ENCODE measurements around the gene MYT1. TPM values are rescaled to one million over a fixed set of nuclear protein-coding genes. Genes with fewer than 3 reads are reported as not detected.

Gene MYT1
- total RNA-seq, 1 experiment from 2014 or later, result 7.1 TPM

DNA sequence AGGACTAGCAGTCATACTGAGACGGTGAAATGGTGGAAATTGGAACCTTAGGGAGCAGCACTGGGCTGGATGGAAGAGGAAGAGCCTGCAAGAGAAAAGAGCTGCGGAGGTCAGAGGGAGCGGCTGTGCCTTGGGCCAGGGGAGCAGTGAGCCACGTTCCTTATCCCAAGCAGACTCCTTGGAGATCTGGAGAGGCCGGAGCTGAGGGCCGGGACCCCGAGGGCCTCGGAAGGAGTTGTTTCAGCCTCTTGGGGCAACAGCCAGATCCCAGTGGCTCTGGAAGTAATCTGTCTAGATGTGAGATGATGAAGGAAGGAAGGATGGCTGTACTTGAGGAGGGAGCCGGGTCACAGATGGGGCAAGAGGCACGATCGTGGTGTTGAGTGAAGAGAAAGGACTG lies 107.4 kb downstream of the MYT1 start:
- BruUV-seq (replicated peaks), result no TSS peak

DNA sequence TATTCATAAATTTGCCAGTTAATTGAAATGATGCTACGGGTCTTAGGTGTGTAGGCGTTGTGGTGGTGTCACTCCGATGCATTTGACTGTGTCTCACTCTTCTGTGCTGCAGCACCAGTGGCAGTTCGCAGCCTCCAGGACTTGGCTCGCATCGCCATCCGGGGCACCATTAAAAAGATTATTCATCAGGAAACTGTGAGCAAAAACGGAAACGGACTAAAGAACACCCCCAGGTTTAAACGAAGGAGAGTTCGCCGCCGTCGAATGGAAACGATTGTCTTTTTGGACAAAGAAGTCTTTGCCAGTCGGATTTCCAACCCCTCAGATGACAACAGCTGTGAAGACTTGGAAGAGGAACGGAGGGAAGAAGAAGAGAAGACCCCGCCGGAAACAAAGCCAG lies 108.9 kb downstream of the MYT1 start:
- Histone ChIP-seq H3K4me3 (replicated peaks in 1 of 2; ENCODE audit: low read depth in 1 of 2, low read length in 2 of 2) (no peak overlapping the region), H3K79me2 (ENCODE audit: insufficient read depth, low read length) (no peaks in the 10 kb centered on the region), H2AFZ (ENCODE audit: low read depth, low read length, poor library complexity, severe bottlenecking) (no peak overlapping the region), H4K20me1 (ENCODE audit: insufficient read depth) (no peaks in the 10 kb centered on the region), H3K4me1 (ENCODE audit: control insufficient read depth in 1 of 2, insufficient read depth in 2 of 2, low read length in 2 of 2) (no peaks in the 10 kb centered on the region), H3K27me3 (ENCODE audit: insufficient read depth, low read length) (no peaks in the 10 kb centered on the region), H3K36me3 (ENCODE audit: control insufficient read depth in 1 of 2, insufficient read depth in 2 of 2, low read length in 2 of 2) (peaks cover 4 to 8% of the 10 kb centered on the region in 2 experiments; a peak in 3 of 4 replicates), H3K4me2 (ENCODE audit: low read length) (no peak overlapping the region), H3K27ac (ENCODE audit: low read depth, low read length) (no peak overlapping the region), H3K9me3 (ENCODE audit: control insufficient read depth in 1 of 2, insufficient read depth in 1 of 2, low read depth in 1 of 2, low read length in 2 of 2) (peaks cover 0 to 9% of the 10 kb centered on the region in 2 experiments; a peak in 1 of 4 replicates), H3K9ac (ENCODE audit: low read length) (no peak overlapping the region), H3K9me2 (ENCODE audit: insufficient read depth) (no peaks in the 10 kb centered on the region)
- ChIA-PET POLR2A (no interaction called here), CTCF (no interaction called here), RAD21 (ENCODE audit: low non-redundant PET in 1 of 2, low total read pairs in 2 of 2, uncharacterized antibody in 2 of 2, unreplicated experiment in 2 of 2) (no interaction called here)
- intact Hi-C loops (cut with micrococcal nuclease), result no loop called here
- BruUV-seq (replicated peaks), result no TSS peak
- DNase-seq (ENCODE audit: low read depth, low spot score), result no peak
- no peak for ATAC-seq
- TF ChIP-seq EZH2 (IDR thresholded peaks at IDR 0.05), result no peak
- TF ChIP-seq POLR2AphosphoS5 (IDR thresholded peaks at IDR 0.05; ENCODE audit: low read depth, low read length), result no peak
- TF ChIP-seq, protein P1, sequence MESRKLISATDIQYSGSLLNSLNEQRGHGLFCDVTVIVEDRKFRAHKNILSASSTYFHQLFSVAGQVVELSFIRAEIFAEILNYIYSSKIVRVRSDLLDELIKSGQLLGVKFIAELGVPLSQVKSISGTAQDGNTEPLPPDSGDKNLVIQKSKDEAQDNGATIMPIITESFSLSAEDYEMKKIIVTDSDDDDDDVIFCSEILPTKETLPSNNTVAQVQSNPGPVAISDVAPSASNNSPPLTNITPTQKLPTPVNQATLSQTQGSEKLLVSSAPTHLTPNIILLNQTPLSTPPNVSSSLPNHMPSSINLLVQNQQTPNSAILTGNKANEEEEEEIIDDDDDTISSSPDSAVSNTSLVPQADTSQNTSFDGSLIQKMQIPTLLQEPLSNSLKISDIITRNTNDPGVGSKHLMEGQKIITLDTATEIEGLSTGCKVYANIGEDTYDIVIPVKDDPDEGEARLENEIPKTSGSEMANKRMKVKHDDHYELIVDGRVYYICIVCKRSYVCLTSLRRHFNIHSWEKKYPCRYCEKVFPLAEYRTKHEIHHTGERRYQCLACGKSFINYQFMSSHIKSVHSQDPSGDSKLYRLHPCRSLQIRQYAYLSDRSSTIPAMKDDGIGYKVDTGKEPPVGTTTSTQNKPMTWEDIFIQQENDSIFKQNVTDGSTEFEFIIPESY (IDR thresholded peaks at IDR 0.05; ENCODE audit: extremely low read depth, insufficient replicate concordance, low read length), result no peak
- TF ChIP-seq ELF1 (IDR thresholded peaks at IDR 0.05; ENCODE audit: borderline replicate concordance, low read depth), result no peak
- TF ChIP-seq FOSL1 (IDR thresholded peaks at IDR 0.05; ENCODE audit: low read depth), result no peak
- TF ChIP-seq CEBPB (IDR thresholded peaks at IDR 0.05; ENCODE audit: low read depth), result no peak
- TF ChIP-seq JUND (IDR thresholded peaks at IDR 0.05), result no peak
- TF ChIP-seq YY1 (IDR thresholded peaks at IDR 0.05; ENCODE audit: extremely low read depth, insufficient replicate concordance, low read depth, low read length), result no peak
- no peak for TF ChIP-seq CBX3 (IDR thresholded peaks at IDR 0.05; ENCODE audit: low read depth)
- no peak for TF ChIP-seq ZNF274 (IDR thresholded peaks at IDR 0.05; ENCODE audit: low read depth, low read length)
- no peak for TF ChIP-seq EGR1 (IDR thresholded peaks at IDR 0.05; ENCODE audit: low read depth)
- no peak for TF ChIP-seq EZH2phosphoT487 (IDR thresholded peaks at IDR 0.05; ENCODE audit: borderline replicate concordance)
- no peak for TF ChIP-seq SP1 (IDR thresholded peaks at IDR 0.05; ENCODE audit: low read depth)

More for the DNA sequence above, 107.4 kb downstream of the MYT1 start:
- Histone ChIP-seq H3K4me1 (ENCODE audit: control insufficient read depth in 1 of 2, insufficient read depth in 2 of 2, low read length in 2 of 2) (no peaks in the 10 kb centered on the region), H3K4me3 (replicated peaks in 1 of 2; ENCODE audit: low read depth in 1 of 2, low read length in 2 of 2) (no peak overlapping the region), H3K27ac (ENCODE audit: low read depth, low read length) (no peak overlapping the region), H3K79me2 (ENCODE audit: insufficient read depth, low read length) (no peaks in the 10 kb centered on the region), H3K4me2 (ENCODE audit: low read length) (no peak overlapping the region), H2AFZ (ENCODE audit: low read depth, low read length, poor library complexity, severe bottlenecking) (no peak overlapping the region), H3K9me3 (ENCODE audit: control insufficient read depth in 1 of 2, insufficient read depth in 1 of 2, low read depth in 1 of 2, low read length in 2 of 2) (peaks cover 0 to 9% of the 10 kb centered on the region in 2 experiments; a peak in 1 of 4 replicates), H3K9ac (ENCODE audit: low read length) (no peak overlapping the region), H4K20me1 (ENCODE audit: insufficient read depth) (no peaks in the 10 kb centered on the region), H3K27me3 (ENCODE audit: insufficient read depth, low read length) (no peaks in the 10 kb centered on the region), H3K36me3 (ENCODE audit: control insufficient read depth in 1 of 2, insufficient read depth in 2 of 2, low read length in 2 of 2) (peaks cover 4 to 11% of the 10 kb centered on the region in 2 experiments; a peak in 3 of 4 replicates), H3K9me2 (ENCODE audit: insufficient read depth) (no peaks in the 10 kb centered on the region)
- intact Hi-C loops (cut with micrococcal nuclease), result no loop called here
- ChIA-PET CTCF (no interaction called here), RAD21 (ENCODE audit: low non-redundant PET in 1 of 2, low total read pairs in 2 of 2, uncharacterized antibody in 2 of 2, unreplicated experiment in 2 of 2) (no interaction called here), POLR2A (no interaction called here)
- ATAC-seq (no peak), DNase-seq (ENCODE audit: low read depth, low spot score) (no peak)
- no peak for TF ChIP-seq ZNF274 (IDR thresholded peaks at IDR 0.05; ENCODE audit: low read depth, low read length)
- no peak for TF ChIP-seq CBX3 (IDR thresholded peaks at IDR 0.05; ENCODE audit: low read depth)
- TF ChIP-seq ZFX (IDR thresholded peaks at IDR 0.05), result no peak
- TF ChIP-seq CEBPB (IDR thresholded peaks at IDR 0.05; ENCODE audit: low read depth), result no peak
- no peak for TF ChIP-seq EGR1 (IDR thresholded peaks at IDR 0.05; ENCODE audit: low read depth)
- TF ChIP-seq EZH2 (IDR thresholded peaks at IDR 0.05), result no peak
- TF ChIP-seq, protein P2, sequence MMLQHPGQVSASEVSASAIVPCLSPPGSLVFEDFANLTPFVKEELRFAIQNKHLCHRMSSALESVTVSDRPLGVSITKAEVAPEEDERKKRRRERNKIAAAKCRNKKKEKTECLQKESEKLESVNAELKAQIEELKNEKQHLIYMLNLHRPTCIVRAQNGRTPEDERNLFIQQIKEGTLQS (IDR thresholded peaks at IDR 0.05), result no peak
- no peak for TF ChIP-seq POLR2A (IDR thresholded peaks at IDR 0.05; ENCODE audit: borderline replicate concordance, extremely low read depth, insufficient read depth, insufficient read length)

Data from HCT116 (cell line).